Kidney epithelial cell (primary cell): ENCODE results near the gene TAAR9. TPM values are rescaled to one million over a fixed set of nuclear protein-coding genes. Genes with fewer than 3 reads are reported as not detected.
A peak's percentile ranks its signal among the peaks of the same experiment; 100 is the strongest.
"Not testable (repeated sequence)": the region's sequence is repeated elsewhere in the genome, so short reads cannot be mapped to it uniquely, and the experiment has no call there.

Experiments used
- DNase-seq: peaks from one replicate; pipeline ENCODE4 v3.0.0-alpha.2; 2010; ENCODE audit warnings: low read depth
- H3K27me3 ChIP-seq: 2 replicates; pipeline ENCODE4 v1.6.0; 2011; ENCODE audit warnings: low read length; ENCODE audit not compliant: control insufficient read depth, insufficient read depth
- H3K36me3 ChIP-seq: 2 replicates; pipeline ENCODE4 v1.5.1; 2011; ENCODE audit warnings: low read length; ENCODE audit not compliant: control insufficient read depth, insufficient read depth
- H3K4me3 ChIP-seq: 2 replicates; pipeline ENCODE4 v1.5.1; 2011; ENCODE audit warnings: low read depth, mild to moderate bottlenecking, control low read depth, low read length
- CTCF ChIP-seq: IDR thresholded peaks from 2 replicates; pipeline ENCODE4 v1.5.1; 2011; ENCODE audit warnings: mild to moderate bottlenecking, moderate library complexity, low read length, control low read depth, inconsistent platforms; ENCODE audit not compliant: insufficient read depth, poor library complexity, severe bottlenecking
- total RNA-seq: library from RNA; depleted of rRNA; stranded (reverse); fragments of >200 nt; gene quantifications from 2 replicates; pipeline ENCODE4 v1.2.3, GENCODE V29; 2015

TAAR9 gene
- total RNA-seq, 1 donor from 2014 or later, result not detected

GRCh38 chr6:132520953-132521352 is 17.1 kb upstream of the TAAR9 start:
- no peak for TF ChIP-seq CTCF
- DNase-seq, result no peak

GRCh38 chr6:132524646-132525045 is 13.4 kb upstream of the TAAR9 start:
- Histone ChIP-seq H3K36me3 (no peaks in the 10 kb centered on the region), H3K27me3 (no peaks in the 10 kb centered on the region), H3K4me3 (no peak overlapping the region)
- DNase-seq, result no peak
- no peak for TF ChIP-seq CTCF

More at GRCh38 chr6:132520953-132521352, 17.1 kb upstream of the TAAR9 start:
- H3K27me3 ChIP-seq, result no peaks in the 10 kb centered on the region
- H3K36me3 ChIP-seq, result no peaks in the 10 kb centered on the region
- H3K4me3 ChIP-seq, result no peak overlapping the region

- Histone ChIP-seq H3K36me3 (no peaks in the 10 kb centered on the region), H3K27me3 (no peaks in the 10 kb centered on the region), H3K4me3 (no peak overlapping the region)
- TF ChIP-seq CTCF, result no peak
- no peak for DNase-seq
Measured at GRCh38 chr6:132525866-132526265, 12.2 kb upstream of the TAAR9 start.

- Histone ChIP-seq H3K27me3 (no peaks in the 10 kb centered on the region), H3K36me3 (no peaks in the 10 kb centered on the region), H3K4me3 (no peak overlapping the region)
- DNase-seq, result no peak
- TF ChIP-seq CTCF, result no peak
Measured at GRCh38 chr6:132526461-132526860, 11.6 kb upstream of the TAAR9 start.

GRCh38 chr6:132527791-132528190 is 10.3 kb upstream of the TAAR9 start:
- peak; percentile 29 for DNase-seq
- Histone ChIP-seq H3K4me3 (no peak overlapping the region), H3K27me3 (no peaks in the 10 kb centered on the region), H3K36me3 (no peaks in the 10 kb centered on the region)
- TF ChIP-seq CTCF, result no peak

GRCh38 chr6:132530293-132530974 is 7.6 kb upstream of the TAAR9 start:
- peak overlapping the region; percentile 33 for H3K4me3 ChIP-seq
- TF ChIP-seq CTCF, result peak; percentile 68
- H3K27me3 ChIP-seq, result no peaks in the 10 kb centered on the region
- DNase-seq, result peak; percentile 12
- H3K36me3 ChIP-seq, result no peaks in the 10 kb centered on the region

GRCh38 chr6:132534546-132534945 is 3.5 kb upstream of the TAAR9 start:
- DNase-seq, H3K27me3 ChIP-seq, H3K36me3 ChIP-seq, H3K4me3 ChIP-seq: not testable (repeated sequence)
